ENCODE measurements around the gene P3R3URF.
A peak's percentile ranks its signal among the peaks of the same experiment; 100 is the strongest.

P3R3URF gene

GRCh38 chr1:46221749-46222148 is 45.5 kb upstream of the P3R3URF start:
- Histone ChIP-seq H4K8ac (ENCODE audit: low read depth, low read length) (no peak overlapping the region), H2AFZ (ENCODE audit: low read length) (peak overlapping the region; percentile 72), H4K91ac (ENCODE audit: low read depth, low read length, poor library complexity) (no peak overlapping the region), H2BK120ac (ENCODE audit: low read depth, low read length) (no peak overlapping the region), H3K4me3 (ENCODE audit: low read length in 2 of 2) (no peak overlapping the region), H3K14ac (ENCODE audit: low read length) (no peak overlapping the region), H3K23ac (ENCODE audit: low read depth, low read length, poor library complexity) (no peak overlapping the region), H3K4me1 (ENCODE audit: control insufficient read depth in 2 of 2, insufficient read depth in 1 of 2, low read depth in 1 of 2, low read length in 2 of 2) (peaks cover 26 to 28% of the 10 kb centered on the region in 2 donors), H3K79me1 (ENCODE audit: low read depth, low read length) (no peaks in the 10 kb centered on the region), H3K18ac (ENCODE audit: low read length) (peak overlapping the region; percentile 73), H3K4ac (ENCODE audit: low read length) (no peak overlapping the region), H2BK15ac (ENCODE audit: low read length) (no peak overlapping the region), H2BK12ac (ENCODE audit: low read length) (no peak overlapping the region), H3K36me3 (replicated peaks in 1 of 2; ENCODE audit: control insufficient read depth in 2 of 2, insufficient read depth in 2 of 2, low read length in 2 of 2) (no peaks in the 10 kb centered on the region), H2BK5ac (ENCODE audit: low read length) (peak overlapping the region; percentile 18), H3K27me3 (ENCODE audit: control insufficient read depth in 3 of 3, insufficient read depth in 3 of 3, low read depth in 1 of 3, low read length in 3 of 3) (no peaks in the 10 kb centered on the region), H3K9me3 (replicated peaks in 1 of 2; ENCODE audit: control insufficient read depth in 2 of 2, insufficient read depth in 1 of 2, low read depth in 1 of 2, low read length in 2 of 2) (peaks cover 0 to 1% of the 10 kb centered on the region in 2 donors), H3K4me2 (ENCODE audit: insufficient read depth, low read length, poor library complexity, severe bottlenecking) (peak overlapping the region; percentile 21), H3K9ac (ENCODE audit: low read depth, low read length, poor library complexity) (no peak overlapping the region), H3K27ac (replicated peaks; ENCODE audit: low read length) (peak overlapping the region; percentile 79), H2AK5ac (ENCODE audit: low read depth, low read length) (no peak overlapping the region)
- DNase-seq (ENCODE audit: low spot score), result peak; percentile 63
- no CpG with 5 or more reads among the region's 4 CpGs for WGBS, 2 donors (ENCODE audit: extremely low coverage in 2 of 2, insufficient read length in 2 of 2, insufficient replicate concordance in 1 of 2)

GRCh38 chr1:46220808-46221207 is 44.5 kb upstream of the P3R3URF start:
- Histone ChIP-seq H2BK15ac (ENCODE audit: low read length) (no peak overlapping the region), H3K4me3 (ENCODE audit: low read length in 2 of 2) (no peak overlapping the region), H3K27ac (replicated peaks; ENCODE audit: low read length) (no peak overlapping the region), H2AK5ac (ENCODE audit: low read depth, low read length) (no peak overlapping the region), H2BK12ac (ENCODE audit: low read length) (no peak overlapping the region), H2BK120ac (ENCODE audit: low read depth, low read length) (no peak overlapping the region), H3K18ac (ENCODE audit: low read length) (no peak overlapping the region), H3K4ac (ENCODE audit: low read length) (no peak overlapping the region), H3K9me3 (replicated peaks in 1 of 2; ENCODE audit: control insufficient read depth in 2 of 2, insufficient read depth in 1 of 2, low read depth in 1 of 2, low read length in 2 of 2) (peaks cover 0 to 1% of the 10 kb centered on the region in 2 donors), H3K36me3 (replicated peaks in 1 of 2; ENCODE audit: control insufficient read depth in 2 of 2, insufficient read depth in 2 of 2, low read length in 2 of 2) (no peaks in the 10 kb centered on the region), H2AFZ (ENCODE audit: low read length) (no peak overlapping the region), H3K14ac (ENCODE audit: low read length) (no peak overlapping the region), H3K23ac (ENCODE audit: low read depth, low read length, poor library complexity) (no peak overlapping the region), H3K4me1 (ENCODE audit: control insufficient read depth in 2 of 2, insufficient read depth in 1 of 2, low read depth in 1 of 2, low read length in 2 of 2) (peaks cover 26 to 28% of the 10 kb centered on the region in 2 donors), H3K9ac (ENCODE audit: low read depth, low read length, poor library complexity) (no peak overlapping the region), H3K4me2 (ENCODE audit: insufficient read depth, low read length, poor library complexity, severe bottlenecking) (no peak overlapping the region), H4K91ac (ENCODE audit: low read depth, low read length, poor library complexity) (no peak overlapping the region), H3K27me3 (ENCODE audit: control insufficient read depth in 3 of 3, insufficient read depth in 3 of 3, low read depth in 1 of 3, low read length in 3 of 3) (no peaks in the 10 kb centered on the region), H4K8ac (ENCODE audit: low read depth, low read length) (no peak overlapping the region), H3K79me1 (ENCODE audit: low read depth, low read length) (no peaks in the 10 kb centered on the region), H2BK5ac (ENCODE audit: low read length) (no peak overlapping the region)
- no peak for DNase-seq (ENCODE audit: low spot score)
- WGBS, 2 donors (ENCODE audit: extremely low coverage in 2 of 2, insufficient read length in 2 of 2, insufficient replicate concordance in 1 of 2), result no CpG with 5 or more reads among the region's 3 CpGs

- Histone ChIP-seq H2AFZ (ENCODE audit: low read length) (no peak overlapping the region), H3K27me3 (ENCODE audit: control insufficient read depth in 3 of 3, insufficient read depth in 3 of 3, low read depth in 1 of 3, low read length in 3 of 3) (no peaks in the 10 kb centered on the region), H2AK5ac (ENCODE audit: low read depth, low read length) (peak overlapping the region; percentile 99), H2BK15ac (ENCODE audit: low read length) (peak overlapping the region; percentile 49), H2BK12ac (ENCODE audit: low read length) (no peak overlapping the region), H3K79me1 (ENCODE audit: low read depth, low read length) (no peaks in the 10 kb centered on the region), H2BK5ac (ENCODE audit: low read length) (peak overlapping the region; percentile 49), H3K18ac (ENCODE audit: low read length) (peak overlapping the region; percentile 36), H3K9me3 (replicated peaks in 1 of 2; ENCODE audit: control insufficient read depth in 2 of 2, insufficient read depth in 1 of 2, low read depth in 1 of 2, low read length in 2 of 2) (peaks cover 0 to 1% of the 10 kb centered on the region in 2 donors), H3K36me3 (replicated peaks in 1 of 2; ENCODE audit: control insufficient read depth in 2 of 2, insufficient read depth in 2 of 2, low read length in 2 of 2) (no peaks in the 10 kb centered on the region), H3K9ac (ENCODE audit: low read depth, low read length, poor library complexity) (peak overlapping the region; percentile 51), H3K4me3 (ENCODE audit: low read length in 2 of 2) (no peak overlapping the region), H3K4me1 (ENCODE audit: control insufficient read depth in 2 of 2, insufficient read depth in 1 of 2, low read depth in 1 of 2, low read length in 2 of 2) (peaks cover 26 to 28% of the 10 kb centered on the region in 2 donors), H4K91ac (ENCODE audit: low read depth, low read length, poor library complexity) (peak overlapping the region; percentile 69), H3K27ac (replicated peaks; ENCODE audit: low read length) (no peak overlapping the region), H3K4ac (ENCODE audit: low read length) (peak overlapping the region; percentile 44), H2BK120ac (ENCODE audit: low read depth, low read length) (no peak overlapping the region), H4K8ac (ENCODE audit: low read depth, low read length) (no peak overlapping the region), H3K23ac (ENCODE audit: low read depth, low read length, poor library complexity) (peak overlapping the region; percentile 13), H3K4me2 (ENCODE audit: insufficient read depth, low read length, poor library complexity, severe bottlenecking) (no peak overlapping the region), H3K14ac (ENCODE audit: low read length) (no peak overlapping the region)
- no CpG with 5 or more reads among the region's 18 CpGs for WGBS, 2 donors (ENCODE audit: extremely low coverage in 2 of 2, insufficient read length in 2 of 2, insufficient replicate concordance in 1 of 2)
- no peak for DNase-seq (ENCODE audit: low spot score)
Measured at GRCh38 chr1:46219551-46220520, 43.5 kb upstream of the P3R3URF start.

- Histone ChIP-seq H3K18ac (ENCODE audit: low read length) (no peak overlapping the region), H3K14ac (ENCODE audit: low read length) (no peak overlapping the region), H2AFZ (ENCODE audit: low read length) (no peak overlapping the region), H3K4me1 (ENCODE audit: control insufficient read depth in 2 of 2, insufficient read depth in 1 of 2, low read depth in 1 of 2, low read length in 2 of 2) (peaks cover 21 to 22% of the 10 kb centered on the region in 2 donors), H3K9ac (ENCODE audit: low read depth, low read length, poor library complexity) (no peak overlapping the region), H3K23ac (ENCODE audit: low read depth, low read length, poor library complexity) (no peak overlapping the region), H2BK120ac (ENCODE audit: low read depth, low read length) (no peak overlapping the region), H2BK15ac (ENCODE audit: low read length) (no peak overlapping the region), H2BK5ac (ENCODE audit: low read length) (no peak overlapping the region), H4K91ac (ENCODE audit: low read depth, low read length, poor library complexity) (no peak overlapping the region), H3K4me2 (ENCODE audit: insufficient read depth, low read length, poor library complexity, severe bottlenecking) (no peak overlapping the region), H3K36me3 (replicated peaks in 1 of 2; ENCODE audit: control insufficient read depth in 2 of 2, insufficient read depth in 2 of 2, low read length in 2 of 2) (no peaks in the 10 kb centered on the region), H3K4ac (ENCODE audit: low read length) (no peak overlapping the region), H3K9me3 (replicated peaks in 1 of 2; ENCODE audit: control insufficient read depth in 2 of 2, insufficient read depth in 1 of 2, low read depth in 1 of 2, low read length in 2 of 2) (peaks cover 0 to 1% of the 10 kb centered on the region in 2 donors), H2AK5ac (ENCODE audit: low read depth, low read length) (no peak overlapping the region), H4K8ac (ENCODE audit: low read depth, low read length) (no peak overlapping the region), H2BK12ac (ENCODE audit: low read length) (no peak overlapping the region), H3K79me1 (ENCODE audit: low read depth, low read length) (no peaks in the 10 kb centered on the region), H3K27me3 (ENCODE audit: control insufficient read depth in 3 of 3, insufficient read depth in 3 of 3, low read depth in 1 of 3, low read length in 3 of 3) (no peaks in the 10 kb centered on the region), H3K27ac (replicated peaks; ENCODE audit: low read length) (no peak overlapping the region), H3K4me3 (ENCODE audit: low read length in 2 of 2) (no peak overlapping the region)
- no CpG with 5 or more reads among the region's 8 CpGs for WGBS, 2 donors (ENCODE audit: extremely low coverage in 2 of 2, insufficient read length in 2 of 2, insufficient replicate concordance in 1 of 2)
- DNase-seq (ENCODE audit: low spot score), result no peak
Measured at GRCh38 chr1:46218443-46218842, 42.2 kb upstream of the P3R3URF start.

Measured in neuronal stem cell (in vitro differentiated cells).